HUES64 (cell line): ENCODE measurements around the gene CFTR. TPM values are rescaled to one million over a fixed set of nuclear protein-coding genes. Genes with fewer than 3 reads are reported as not detected.
"Not testable (repeated sequence)": the region's sequence is repeated elsewhere in the genome, so short reads cannot be mapped to it uniquely, and the experiment has no call there.

Source experiments
- H3K27ac ChIP-seq: 2 replicates; pipeline ENCODE4 v1.7.0; 2013; ENCODE audit warnings: low read depth, low read length, inconsistent platforms
- H3K27me3 ChIP-seq: 2 replicates; pipeline ENCODE4 v1.6.1; 2013; ENCODE audit warnings: mild to moderate bottlenecking, low read length; ENCODE audit not compliant: insufficient read depth
- H3K36me3 ChIP-seq: 2 replicates; pipeline ENCODE4 v1.6.1; 2013; ENCODE audit warnings: mild to moderate bottlenecking, low read length; ENCODE audit not compliant: insufficient read depth
- H3K4me1 ChIP-seq: 2 replicates; pipeline ENCODE4 v1.6.1; 2013; ENCODE audit warnings: mild to moderate bottlenecking, low read length, moderate library complexity; ENCODE audit not compliant: insufficient read depth
- H3K4me3 ChIP-seq: 2 replicates; pipeline ENCODE4 v1.5.1; 2013; ENCODE audit warnings: mild to moderate bottlenecking, low read length, moderate library complexity
- H3K9ac ChIP-seq: 2 replicates; pipeline ENCODE4 v1.6.1; 2013; ENCODE audit warnings: mild to moderate bottlenecking, low read depth, low read length
- H3K9me3 ChIP-seq: 2 replicates; pipeline ENCODE4 v1.6.1; 2013; ENCODE audit warnings: low read depth, low read length; ENCODE audit not compliant: insufficient read depth
- WGBS: fragments of 150-250, 120-280 bp; methylation state at CpG from one replicate; pipeline ENCODE4 v1.1.7; 2013; ENCODE audit warnings: missing lambda C conversion rate; 5-methylcytosine and 5-hydroxymethylcytosine counted together
- polyA plus RNA-seq, 2 experiments: library from polyadenylated mRNA; stranded (reverse); fragments of 50-300 nt; gene quantifications; one replicate each; pipeline ENCODE4 v1.2.3, GENCODE V29; 2013

The CFTR gene
- 0.40 TPM for polyA plus RNA-seq (2013, experiment 1 of 2)
- 1.1 TPM for polyA plus RNA-seq (2013, experiment 2 of 2)

- no peaks in the 10 kb centered on the region for H3K36me3 ChIP-seq
- 1% methylated on average over 45 of the region's 45 CpGs for WGBS
- H3K27me3 ChIP-seq: peaks cover 46% of the 10 kb centered on the region
- peak within 1 kb of the TSS; percentile 69 for H3K4me3 ChIP-seq
- H3K27ac ChIP-seq: no peak within 1 kb of the TSS
- peaks cover 9% of the 10 kb centered on the region; the same call in 1 of the 2 replicates for H3K4me1 ChIP-seq
- H3K9ac ChIP-seq: peak within 1 kb of the TSS; percentile 67
- H3K9me3 ChIP-seq: no peaks in the 10 kb centered on the region
These were observed at the start of gene CFTR for GRCh38 chr7:117479225-117480054. Gene CFTR (plus strand): TSS chr7:117480025. CDS start chr7:117480095, 70 bp downstream.

DNA sequence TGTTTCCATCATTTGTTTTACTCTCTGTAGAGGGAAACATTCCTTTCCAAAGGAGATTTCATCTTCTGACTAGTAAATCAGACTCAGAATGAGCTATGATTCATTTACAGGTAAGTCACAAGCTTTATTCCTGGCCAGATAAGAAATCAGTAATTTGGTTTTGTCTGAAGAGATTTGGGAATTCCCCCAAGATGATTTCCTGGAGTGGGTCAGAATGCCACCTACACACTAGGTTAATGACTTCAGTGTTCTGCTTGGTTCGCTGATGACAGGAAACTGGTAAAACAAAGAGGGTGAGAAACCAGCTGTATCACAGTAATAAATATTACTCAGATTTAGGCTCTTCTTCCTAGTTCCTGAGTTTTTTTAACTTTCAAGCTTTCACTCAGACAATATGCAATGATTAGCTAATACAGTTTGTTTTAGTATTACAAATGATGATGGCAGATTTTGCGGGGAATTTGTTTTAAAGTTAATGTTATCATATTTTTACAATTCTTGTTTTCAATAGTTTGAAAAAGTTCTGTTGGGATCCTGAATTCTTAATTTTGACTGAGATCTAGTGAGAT is 44.3 kb upstream of the CFTR start:
- 80% methylated on average over 1 of the region's 2 CpGs for WGBS

GRCh38 chr7:117444646-117445045 is 35.2 kb upstream of the CFTR start:
- H3K4me1 ChIP-seq: no peaks in the 10 kb centered on the region
- H3K9ac ChIP-seq: no peak overlapping the region
- H3K27me3 ChIP-seq: no peaks in the 10 kb centered on the region
- H3K36me3 ChIP-seq: no peaks in the 10 kb centered on the region
- H3K4me3 ChIP-seq: no peak overlapping the region
- H3K9me3 ChIP-seq: 0 out of 2 replicates have a peak, but pooled peaks cover 3% of the 10 kb centered on the region
- WGBS: 92% methylated on average over 1 of the region's 1 CpG
- no peak overlapping the region for H3K27ac ChIP-seq

More for the DNA sequence above, 44.3 kb upstream of the CFTR start:
- Histone ChIP-seq H3K4me3 (no peak overlapping the region), H3K4me1 (no peaks in the 10 kb centered on the region; the same call in 1 of the 2 replicates), H3K27ac (no peak overlapping the region), H3K9ac (no peak overlapping the region), H3K9me3 (no peaks in the 10 kb centered on the region), H3K27me3 (no peaks in the 10 kb centered on the region), H3K36me3 (no peaks in the 10 kb centered on the region)

GRCh38 chr7:117445206-117445605 is 34.6 kb upstream of the CFTR start:
- WGBS: 96% methylated on average over 1 of the region's 1 CpG
- H3K9ac ChIP-seq: no peak overlapping the region
- no peak overlapping the region for H3K4me3 ChIP-seq
- no peaks in the 10 kb centered on the region for H3K36me3 ChIP-seq
- H3K9me3 ChIP-seq: 0 out of 2 replicates have a peak, but pooled peaks cover 3% of the 10 kb centered on the region
- no peaks in the 10 kb centered on the region for H3K4me1 ChIP-seq
- H3K27ac ChIP-seq: no peak overlapping the region
- H3K27me3 ChIP-seq: no peaks in the 10 kb centered on the region

DNA sequence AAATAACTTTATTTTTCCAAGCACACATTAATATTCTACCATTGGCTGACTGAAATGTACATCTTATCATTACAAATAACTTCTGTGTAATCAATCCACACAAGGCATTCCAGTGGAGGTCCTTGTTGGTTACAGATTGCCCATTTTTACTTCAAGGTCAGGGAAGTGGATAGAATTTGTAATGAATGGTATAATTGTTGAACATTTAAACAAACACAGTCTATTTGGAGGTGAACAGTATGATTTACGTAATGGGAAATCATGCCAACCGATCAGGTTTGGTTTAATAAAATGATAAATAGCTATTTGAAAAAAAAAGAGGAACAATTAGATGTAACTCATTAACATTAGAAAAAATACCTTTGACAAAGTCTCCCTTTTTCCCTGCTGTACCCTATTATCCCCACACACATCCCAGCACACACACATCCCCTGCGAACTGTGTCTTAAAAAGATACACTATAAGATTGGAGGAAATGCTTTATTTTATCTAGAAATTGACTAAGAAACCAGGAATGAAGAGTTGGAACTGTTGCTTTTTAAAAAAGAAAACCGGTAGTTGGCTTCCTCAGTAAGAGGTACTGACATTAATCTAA is 33.5 kb upstream of the CFTR start:
- Histone ChIP-seq H3K9me3 (no peaks in the 10 kb centered on the region), H3K27me3 (no peaks in the 10 kb centered on the region), H3K4me1 (no peaks in the 10 kb centered on the region), H3K27ac (no peak overlapping the region), H3K36me3 (no peaks in the 10 kb centered on the region), H3K9ac (no peak overlapping the region), H3K4me3 (no peak overlapping the region)
- WGBS: 89% methylated on average over 3 of the region's 4 CpGs

GRCh38 chr7:117448655-117449054 is 31.2 kb upstream of the CFTR start:
- 81% methylated on average over 2 of the region's 2 CpGs for WGBS
- no peaks in the 10 kb centered on the region for H3K9me3 ChIP-seq
- H3K36me3 ChIP-seq: no peaks in the 10 kb centered on the region
- H3K9ac ChIP-seq: no peak overlapping the region
- no peaks in the 10 kb centered on the region for H3K27me3 ChIP-seq
- no peak overlapping the region for H3K27ac ChIP-seq
- H3K4me1 ChIP-seq: no peaks in the 10 kb centered on the region
- H3K4me3 ChIP-seq: no peak overlapping the region

- Histone ChIP-seq H3K4me1 (no peaks in the 10 kb centered on the region), H3K9ac (no peak overlapping the region), H3K4me3 (no peak overlapping the region), H3K27me3 (no peaks in the 10 kb centered on the region), H3K9me3 (no peaks in the 10 kb centered on the region), H3K27ac (no peak overlapping the region), H3K36me3 (no peaks in the 10 kb centered on the region)
- WGBS: no CpG with 5 or more reads among the region's 3 CpGs
These were observed 20.7 kb upstream of the CFTR start for GRCh38 chr7:117458977-117459583.

DNA sequence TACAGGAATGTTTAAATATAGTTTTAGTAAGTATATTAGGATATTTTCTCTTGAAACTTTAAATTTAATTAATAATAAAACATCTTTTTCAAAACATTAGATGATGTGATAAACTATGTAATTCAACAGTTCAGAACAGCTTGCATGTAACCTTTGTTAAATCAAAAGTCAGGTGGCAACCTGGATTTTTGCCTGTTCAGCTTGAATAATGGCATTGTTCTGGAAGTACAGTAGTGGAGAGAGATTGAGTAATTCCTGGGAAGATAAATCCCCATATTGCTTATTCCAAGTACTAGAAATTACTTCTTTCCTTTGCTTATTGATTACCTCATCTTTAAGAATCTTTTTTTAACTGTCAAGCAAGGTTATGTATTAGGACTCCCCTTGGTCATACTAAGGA is 20.1 kb upstream of the CFTR start:
- Histone ChIP-seq H3K9me3 (no peaks in the 10 kb centered on the region), H3K27me3 (no peaks in the 10 kb centered on the region), H3K9ac (no peak overlapping the region), H3K27ac (no peak overlapping the region), H3K36me3 (no peaks in the 10 kb centered on the region), H3K4me3 (no peak overlapping the region), H3K4me1 (no peaks in the 10 kb centered on the region)

- H3K27ac ChIP-seq, H3K36me3 ChIP-seq, H3K4me1 ChIP-seq, H3K27me3 ChIP-seq, H3K9ac ChIP-seq, H3K9me3 ChIP-seq, H3K4me3 ChIP-seq: not testable (repeated sequence)
- WGBS: 100% methylated on average over 2 of the region's 4 CpGs
These were observed 19.0 kb upstream of the CFTR start for GRCh38 chr7:117460815-117461214.

GRCh38 chr7:117468174-117468573 is 11.7 kb upstream of the CFTR start:
- Histone ChIP-seq H3K27me3 (no peaks in the 10 kb centered on the region), H3K9ac (no peak overlapping the region), H3K36me3 (no peaks in the 10 kb centered on the region), H3K4me3 (no peak overlapping the region), H3K27ac (no peak overlapping the region), H3K4me1 (no peaks in the 10 kb centered on the region), H3K9me3 (no peaks in the 10 kb centered on the region)
- WGBS: no CpG with 5 or more reads among the region's 2 CpGs

- WGBS: 86% methylated on average over 5 of the region's 5 CpGs
- no peaks in the 10 kb centered on the region for H3K9me3 ChIP-seq
- H3K27ac ChIP-seq: no peak overlapping the region
- no peaks in the 10 kb centered on the region for H3K4me1 ChIP-seq
- H3K4me3 ChIP-seq: no peak overlapping the region
- no peak overlapping the region for H3K9ac ChIP-seq
- H3K27me3 ChIP-seq: no peaks in the 10 kb centered on the region
- no peaks in the 10 kb centered on the region for H3K36me3 ChIP-seq
These were observed 9.0 kb upstream of the CFTR start for GRCh38 chr7:117470777-117471176.
